NOMO-1 treated with DMSO at 0.1 percent for 48 hours (cell line): ENCODE measurements around the gene KLF1.
"Not testable (repeated sequence)": the region's sequence is repeated elsewhere in the genome, so short reads cannot be mapped to it uniquely, and the experiment has no call there.

Experiments
- DNase-seq: peaks from one replicate; lab custom pipeline; 2025; ENCODE audit not compliant: unreplicated experiment; lab: John Stamatoyannopoulos, UW

Gene KLF1

DNA sequence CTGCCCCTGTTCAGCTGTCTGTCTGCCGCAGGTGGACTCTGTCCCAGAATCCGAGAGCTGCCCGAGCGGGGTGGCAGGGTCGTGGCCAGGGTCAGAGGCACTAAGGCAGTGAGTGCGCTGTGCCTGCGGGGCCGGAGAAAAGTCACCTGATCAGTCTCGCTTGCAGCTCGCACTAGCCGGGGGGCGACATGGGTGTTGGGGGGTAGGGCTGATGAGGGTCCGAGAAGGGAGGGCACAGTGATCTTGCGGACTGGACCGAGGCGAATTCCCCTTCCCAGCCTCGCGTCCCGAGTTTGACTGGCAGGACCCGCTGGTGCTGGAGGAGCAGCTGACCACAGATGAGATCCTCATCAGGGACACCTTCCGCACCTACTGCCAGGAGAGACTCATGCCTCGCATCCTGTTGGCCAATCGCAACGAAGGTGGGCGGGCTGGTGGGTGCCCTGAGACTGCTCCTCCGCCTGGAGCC, 4.6 kb upstream of the KLF1 start:
- no peak for DNase-seq

DNA sequence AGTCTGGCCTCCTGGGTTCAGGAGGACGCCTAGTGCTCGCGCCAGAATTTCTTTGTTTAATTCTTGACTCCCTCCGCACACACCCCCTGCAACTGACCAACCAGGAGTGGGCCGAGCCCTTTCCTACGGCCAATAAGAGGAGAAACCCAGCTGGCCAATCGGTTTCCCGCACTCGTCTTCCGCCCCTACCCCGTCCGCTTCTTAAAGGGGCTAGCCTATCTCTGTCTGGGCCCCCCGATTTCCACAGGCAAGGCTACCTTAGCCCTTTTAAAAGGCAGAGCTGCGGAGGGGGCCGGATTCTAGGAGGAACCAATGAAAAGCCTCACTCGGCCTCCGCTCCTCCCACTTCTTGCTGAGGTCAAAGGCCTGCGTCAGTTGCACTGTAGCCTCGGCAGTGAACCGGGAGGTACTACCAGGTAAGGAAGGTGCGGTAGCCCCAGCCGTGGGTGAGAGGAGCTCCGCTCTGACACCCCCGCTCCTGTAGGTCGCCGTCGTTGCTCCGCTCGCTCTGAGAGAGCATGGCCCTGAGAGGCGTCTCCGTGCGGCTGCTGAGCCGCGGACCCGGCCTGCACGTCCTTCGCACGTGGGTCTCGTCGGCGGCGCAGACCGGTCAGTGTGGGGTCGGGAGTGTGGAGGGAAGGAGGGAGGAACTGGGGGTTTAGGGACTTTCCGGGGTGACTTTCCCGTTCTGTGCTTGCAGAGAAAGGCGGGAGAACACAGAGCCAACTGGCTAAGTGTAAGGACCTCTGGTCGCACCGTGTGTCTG, 4.0 kb upstream of the KLF1 start, which contains the start of gene GCDH:
Gene GCDH (plus strand): TSS at position 374 of the 766 bp plus-strand sequence. CDS start 145 bp downstream, at position 519.
- DNase-seq = peak; percentile 100

DNA sequence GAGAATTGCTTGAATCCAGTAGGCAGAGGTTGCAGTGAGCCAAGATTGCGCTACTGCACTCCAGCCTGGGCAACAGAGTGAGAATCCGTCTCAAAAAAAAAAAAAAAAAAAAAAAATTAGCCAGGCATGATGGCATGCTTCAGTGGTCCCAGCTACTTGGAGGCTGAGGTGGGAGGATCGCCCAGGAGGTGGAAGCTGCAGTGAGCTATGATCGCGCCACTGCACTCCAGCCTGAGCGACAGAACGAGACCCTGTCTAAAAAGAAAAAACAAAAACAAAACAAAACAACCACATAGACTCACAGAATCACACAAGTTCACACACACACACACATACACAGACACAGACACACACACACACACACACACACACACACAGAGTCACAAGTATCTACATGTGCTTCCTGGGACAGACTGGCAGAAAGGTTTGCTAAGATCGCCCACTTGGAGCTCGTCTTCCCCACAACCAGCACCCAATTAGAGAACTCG, 3.3 kb upstream of the KLF1 start:
- not testable (repeated sequence) for DNase-seq

DNA sequence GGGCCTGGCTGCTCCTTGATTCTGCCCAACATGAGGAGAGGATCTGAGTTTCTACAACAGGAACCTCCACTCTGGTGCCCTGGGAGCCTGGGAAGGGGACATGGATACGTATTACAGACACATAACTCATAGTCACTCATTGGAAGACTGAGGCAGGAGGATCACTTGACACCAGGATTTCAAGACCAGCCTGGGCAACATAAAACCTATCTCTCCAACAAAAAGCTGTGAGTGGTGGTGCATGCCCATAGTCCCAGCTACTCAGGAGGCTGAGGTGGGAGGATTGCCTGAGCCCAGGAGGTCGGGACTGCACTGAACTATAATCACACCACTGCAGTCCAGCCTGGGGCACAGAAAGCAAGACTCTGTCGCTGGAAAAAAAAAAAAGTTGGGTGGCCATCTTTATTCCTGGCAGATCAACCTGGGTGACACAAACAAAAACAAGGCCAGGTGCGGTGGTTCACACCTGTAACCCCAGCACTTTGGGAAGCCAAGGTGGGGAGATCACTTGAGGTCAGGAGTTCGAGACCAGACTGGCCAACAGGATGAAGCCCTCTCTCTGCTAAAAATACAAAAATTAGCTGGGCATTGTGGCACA, 1.1 kb upstream of the KLF1 start:
- DNase-seq = no peak

DNA sequence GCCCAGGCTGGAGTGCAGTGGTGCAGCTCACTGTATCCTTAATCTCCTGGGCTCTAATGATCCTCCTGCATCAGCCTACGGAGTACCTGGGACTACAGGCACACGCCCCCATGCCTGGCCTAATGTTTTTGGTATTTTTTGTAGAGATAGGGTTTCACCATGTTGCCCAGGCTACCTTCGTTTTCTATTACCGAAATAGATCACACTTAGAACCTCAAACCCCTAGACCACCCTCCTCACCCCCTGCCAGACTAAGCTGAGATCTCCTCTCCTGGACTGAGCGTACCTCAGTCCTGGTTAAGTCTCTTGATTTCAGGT, 391 bp downstream of the KLF1 start:
- DNase-seq = no peak

DNA sequence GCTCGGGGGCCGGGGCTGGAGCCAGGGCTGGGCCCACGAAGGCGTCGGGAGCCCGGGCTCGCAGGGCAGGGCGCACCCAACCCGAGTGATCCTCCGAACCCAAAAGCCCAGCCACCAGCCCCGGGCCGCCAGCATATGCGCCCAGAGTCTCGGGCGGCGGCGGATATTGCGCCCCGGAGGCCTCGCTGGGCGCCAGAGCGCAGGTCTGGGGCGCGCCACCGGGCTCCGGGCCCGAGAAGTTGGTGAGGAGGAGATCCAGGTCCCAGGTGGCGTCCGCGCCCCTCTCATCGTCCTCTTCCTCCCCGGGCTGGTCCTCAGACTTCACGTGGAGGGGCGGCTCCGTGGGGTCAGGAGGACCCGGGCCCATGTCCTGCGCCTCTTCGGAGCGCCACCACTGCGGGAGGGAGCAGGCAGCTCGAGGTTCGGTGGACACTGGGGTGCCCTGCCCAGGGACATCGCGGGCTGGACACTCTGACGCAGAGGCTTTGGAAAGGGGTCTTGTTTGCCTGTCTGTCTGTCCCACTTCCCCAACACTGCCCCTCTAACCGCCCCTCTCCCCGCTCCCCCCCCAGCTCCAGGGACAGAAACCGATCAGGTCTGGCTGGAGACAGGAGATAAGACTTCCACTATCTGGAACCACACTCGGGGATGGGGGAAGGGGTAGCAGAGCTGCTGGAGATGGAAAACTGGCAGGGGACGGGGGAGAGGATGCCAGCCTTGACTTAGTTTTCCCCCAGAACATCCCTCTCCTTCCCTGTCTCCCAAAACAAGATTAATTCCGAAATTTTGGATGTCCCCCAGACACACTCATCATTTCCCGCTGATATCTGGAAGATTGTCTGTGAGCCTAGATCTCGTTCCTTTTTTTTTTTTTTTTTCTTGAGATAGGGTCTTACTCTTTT, 1.0 kb downstream of the KLF1 start:
- no peak for DNase-seq

DNA sequence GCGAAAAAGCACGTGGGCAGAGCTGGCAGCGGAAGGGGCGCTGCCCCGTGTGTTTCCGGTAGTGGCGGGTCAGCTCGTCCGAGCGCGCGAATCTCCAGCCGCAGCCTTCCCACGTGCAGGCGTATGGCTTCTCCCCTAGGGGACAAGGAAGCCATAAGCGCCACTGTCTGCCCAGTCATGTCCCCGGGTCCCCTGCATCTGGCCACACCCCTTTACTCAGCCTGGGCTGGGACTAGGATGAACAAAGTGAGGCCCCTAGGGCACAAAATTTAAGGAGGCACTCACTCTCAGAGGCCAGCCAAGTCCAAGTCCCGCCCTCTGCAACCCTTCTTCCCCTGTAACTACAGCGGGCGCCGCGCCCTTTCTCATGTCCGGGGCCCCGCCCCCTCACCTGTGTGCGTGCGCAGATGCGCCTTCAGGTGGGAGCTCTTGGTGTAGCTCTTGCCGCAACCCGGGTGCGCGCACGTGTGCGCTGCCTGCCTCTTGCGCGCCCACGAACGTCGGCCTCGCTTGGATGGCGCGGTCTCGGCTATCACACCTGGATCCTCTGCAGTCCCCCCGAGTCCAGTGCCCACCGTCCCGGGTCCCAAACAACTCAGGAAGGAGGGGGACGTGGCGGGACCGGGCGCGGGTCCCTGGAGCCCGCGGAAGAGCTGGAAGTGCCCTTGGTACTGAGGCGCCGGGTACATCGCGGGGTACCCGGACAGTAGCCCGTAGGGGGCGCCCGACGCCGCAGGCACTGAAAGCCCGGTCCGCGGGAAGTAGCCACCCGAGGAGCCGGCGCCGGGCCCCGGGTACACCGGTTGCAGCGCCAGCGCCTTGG, 1.9 kb downstream of the KLF1 start:
- peak; percentile 58 for DNase-seq

DNA sequence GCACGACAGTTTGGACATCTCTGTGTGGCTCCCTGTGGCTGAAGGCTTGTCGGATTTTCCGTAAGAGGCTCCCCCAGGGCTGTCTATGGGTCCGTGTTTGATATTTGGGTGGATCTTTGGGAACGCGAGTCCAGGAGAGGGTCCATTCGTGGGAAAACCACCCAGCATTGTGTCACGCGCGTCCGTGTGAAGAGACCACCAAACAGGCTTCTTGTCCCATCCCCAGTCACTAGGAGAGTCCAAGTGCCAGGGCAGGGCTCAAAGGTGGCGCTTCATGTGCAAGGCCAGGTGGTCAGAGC, 2.4 kb downstream of the KLF1 start:
- no peak for DNase-seq

DNA sequence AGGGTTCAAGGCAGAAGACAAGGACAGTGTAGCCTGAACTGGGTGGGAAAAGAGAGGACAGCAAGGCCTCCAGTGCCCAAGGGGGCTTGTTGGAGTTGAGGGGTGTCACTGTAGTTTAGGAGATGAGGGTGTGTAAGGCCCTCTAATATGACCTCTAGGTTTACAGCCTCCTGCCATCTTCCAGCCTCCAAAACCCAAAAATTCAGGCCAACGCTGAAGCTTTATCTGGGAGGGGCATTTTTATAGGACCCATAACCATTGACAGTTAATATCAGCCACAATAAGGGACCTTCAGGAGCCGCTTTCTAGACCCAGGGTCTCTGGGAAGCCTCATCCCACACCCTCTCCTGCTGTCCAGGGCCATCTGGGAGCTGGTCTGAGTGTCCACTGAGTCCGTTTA, 2.8 kb downstream of the KLF1 start:
- DNase-seq = no peak

DNA sequence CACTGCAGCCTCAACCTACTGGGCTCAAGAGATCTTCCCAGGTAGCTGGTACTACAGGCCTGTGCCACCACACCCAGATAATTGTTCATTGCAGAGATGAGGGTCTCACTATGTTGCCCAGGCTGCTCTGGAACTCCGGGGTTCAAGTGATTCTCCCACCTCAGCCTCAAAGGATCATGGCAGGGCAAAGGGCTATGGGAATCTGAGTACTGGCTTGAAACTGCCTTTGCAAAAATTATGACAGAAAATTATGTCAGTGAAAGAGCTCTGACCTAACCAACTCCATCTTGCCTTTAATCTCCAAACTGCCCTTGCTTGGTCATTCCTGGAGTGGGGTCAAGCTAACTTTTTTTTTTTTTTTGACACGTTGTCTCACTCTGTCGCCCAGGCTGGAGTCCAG, 4.4 kb downstream of the KLF1 start:
- DNase-seq = no peak

DNA sequence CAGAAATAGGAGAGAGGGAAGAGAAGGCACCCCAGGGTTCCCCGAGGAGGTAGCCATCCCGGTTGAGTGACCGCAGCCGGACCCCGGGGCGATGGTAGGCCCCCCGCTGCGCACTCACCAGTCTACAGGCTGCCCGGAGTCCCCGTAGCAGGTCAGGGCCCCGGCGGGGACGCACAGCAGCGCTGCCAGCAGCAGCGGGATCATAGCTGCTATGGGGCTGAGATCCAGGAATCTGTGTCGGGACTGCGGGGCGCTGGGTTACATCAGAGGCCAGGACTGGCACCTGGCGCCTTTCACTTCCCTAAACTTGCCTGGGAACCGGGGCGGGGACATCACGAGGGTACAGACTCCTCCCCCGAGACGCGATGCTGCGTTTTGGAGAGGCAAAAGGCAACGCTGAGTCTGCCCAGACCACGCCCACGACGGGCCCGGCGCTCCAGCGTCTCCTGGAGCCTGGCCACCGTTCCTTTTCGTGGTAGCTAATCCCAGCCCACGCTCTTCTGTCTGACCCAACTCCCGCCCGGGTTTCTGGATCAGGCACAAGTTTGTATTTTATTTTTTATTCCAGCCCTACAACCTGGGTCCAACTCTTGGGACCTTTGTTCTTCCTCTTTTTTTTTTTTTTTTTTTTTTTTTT, 5.7 kb downstream of the KLF1 start, which contains the start of gene DNASE2:
Gene DNASE2 (minus strand): TSS at position 278 of the 637 bp plus-strand sequence. CDS start 74 bp downstream, at position 204.
- peak; percentile 97 for DNase-seq

DNA sequence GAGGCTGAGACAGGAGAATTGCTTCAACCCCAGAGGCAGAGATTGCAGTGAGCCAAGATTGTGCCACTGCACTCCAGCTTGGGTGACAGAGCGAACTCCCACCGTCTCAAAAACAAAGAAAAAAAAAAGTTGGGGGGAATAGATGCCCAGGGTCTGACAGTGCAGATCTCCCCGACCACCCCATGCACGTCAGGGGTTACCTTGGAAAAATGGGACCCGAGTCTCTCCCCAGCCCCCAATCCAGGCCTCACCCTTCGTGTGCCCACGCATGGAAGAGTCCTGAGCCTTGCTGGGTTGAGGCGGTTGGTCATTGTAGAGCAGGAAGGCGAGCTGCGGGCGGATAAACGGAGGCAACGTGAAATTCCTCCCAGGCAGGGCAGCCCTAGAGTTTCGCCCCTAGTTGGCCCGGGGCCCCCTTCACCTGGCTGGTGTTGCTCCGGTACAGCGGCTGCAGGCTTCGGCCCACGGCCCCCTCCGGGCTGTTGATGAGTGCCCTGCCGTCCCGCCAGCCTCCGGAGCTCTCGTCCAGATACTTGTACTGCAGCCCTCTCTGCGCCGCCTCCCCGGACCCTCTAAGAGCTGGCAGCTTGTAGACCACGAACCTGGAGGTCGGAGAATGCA, 6.3 kb downstream of the KLF1 start:
- DNase-seq = no peak

DNA sequence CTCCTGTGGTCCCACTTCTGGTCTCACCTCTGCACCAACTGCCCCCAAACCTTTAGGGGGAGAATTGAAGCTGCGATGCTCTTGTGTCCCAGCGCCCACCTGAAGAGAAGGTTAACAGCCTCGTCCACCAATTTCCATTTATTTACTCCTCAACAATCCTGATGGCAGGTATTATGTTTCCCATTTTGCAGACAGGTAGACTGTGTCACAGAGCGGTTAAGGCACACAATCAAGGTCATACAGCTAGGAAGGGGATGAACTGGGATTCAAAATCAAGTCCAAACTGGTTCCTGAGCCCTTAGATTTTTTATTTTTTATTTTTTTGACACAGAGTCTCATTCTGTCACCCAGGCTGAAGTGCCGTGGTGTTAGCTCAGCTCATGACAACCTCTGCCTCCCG, 11.9 kb downstream of the KLF1 start:
- DNase-seq = no peak

DNA sequence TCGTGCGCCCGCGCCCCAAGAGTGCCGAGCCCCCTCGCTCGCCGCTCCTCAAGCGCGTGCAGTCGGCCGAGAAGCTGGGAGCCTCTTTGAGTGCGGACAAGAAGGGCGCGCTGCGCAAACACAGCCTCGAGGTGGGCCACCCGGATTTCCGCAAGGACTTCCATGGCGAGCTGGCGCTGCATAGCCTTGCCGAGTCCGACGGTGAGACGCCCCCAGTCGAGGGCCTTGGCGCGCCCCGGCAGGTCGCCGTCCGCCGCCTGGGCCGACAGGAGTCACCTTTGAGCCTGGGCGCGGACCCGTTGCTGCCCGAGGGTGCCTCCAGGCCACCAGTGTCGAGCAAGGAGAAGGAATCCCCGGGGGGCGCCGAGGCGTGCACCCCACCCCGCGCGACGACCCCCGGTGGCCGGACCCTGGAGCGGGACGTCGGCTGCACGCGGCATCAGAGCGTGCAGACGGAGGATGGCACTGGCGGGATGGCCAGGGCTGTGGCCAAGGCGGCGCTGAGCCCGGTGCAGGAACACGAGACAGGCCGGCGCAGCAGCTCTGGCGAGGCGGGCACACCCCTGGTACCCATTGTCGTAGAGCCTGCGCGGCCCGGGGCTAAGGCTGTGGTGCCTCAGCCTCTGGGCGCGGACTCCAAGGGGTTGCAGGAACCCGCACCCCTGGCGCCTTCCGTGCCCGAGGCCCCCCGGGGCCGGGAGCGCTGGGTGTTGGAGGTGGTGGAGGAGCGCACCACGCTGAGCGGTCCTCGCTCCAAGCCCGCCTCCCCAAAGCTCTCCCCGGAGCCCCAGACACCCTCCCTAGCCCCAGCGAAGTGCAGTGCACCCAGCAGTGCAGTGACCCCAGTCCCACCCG, 12.9 kb downstream of the KLF1 start:
- no peak for DNase-seq

DNA sequence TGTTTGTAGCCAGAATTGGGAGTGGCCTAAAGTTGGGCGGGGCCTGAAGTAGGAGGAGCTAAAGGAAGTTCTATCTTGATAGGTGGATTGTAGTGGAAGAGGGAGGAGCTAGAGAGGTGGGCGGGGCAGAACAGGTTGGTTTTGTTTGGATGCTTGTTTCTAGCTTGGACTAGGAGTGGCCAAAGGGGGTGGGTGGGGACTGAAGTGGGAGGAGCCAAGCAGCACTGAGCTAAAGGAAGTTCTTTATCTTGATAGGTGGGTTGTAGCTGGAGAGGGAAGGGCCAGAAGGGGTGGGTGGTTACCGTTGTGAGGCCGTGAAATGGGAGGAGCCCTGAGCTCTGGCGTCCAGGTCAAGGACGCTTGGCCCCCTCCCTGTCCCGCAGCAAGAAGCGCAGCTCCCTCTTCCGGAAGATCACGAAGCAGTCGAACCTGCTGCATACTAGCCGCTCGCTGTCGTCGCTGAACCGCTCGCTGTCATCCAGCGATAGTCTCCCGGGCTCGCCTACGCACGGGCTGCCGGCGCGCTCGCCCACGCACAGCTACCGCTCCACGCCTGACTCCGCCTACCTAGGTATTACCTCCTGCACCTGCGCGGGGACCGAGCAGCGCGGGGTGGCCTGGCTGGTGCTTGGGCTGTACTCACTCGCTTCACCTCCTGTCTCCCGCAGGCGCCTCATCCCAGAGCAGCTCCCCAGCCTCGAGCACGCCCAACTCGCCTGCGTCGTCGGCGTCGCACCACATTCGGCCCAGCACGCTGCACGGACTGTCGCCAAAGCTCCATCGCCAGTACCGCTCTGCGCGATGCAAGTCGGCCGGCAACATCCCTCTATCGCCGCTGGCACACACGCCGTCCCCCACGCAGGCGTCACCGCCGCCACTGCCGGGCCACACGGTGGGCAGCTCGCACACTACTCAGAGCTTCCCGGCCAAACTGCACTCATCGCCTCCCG, 13.8 kb downstream of the KLF1 start:
- DNase-seq = no peak

DNA sequence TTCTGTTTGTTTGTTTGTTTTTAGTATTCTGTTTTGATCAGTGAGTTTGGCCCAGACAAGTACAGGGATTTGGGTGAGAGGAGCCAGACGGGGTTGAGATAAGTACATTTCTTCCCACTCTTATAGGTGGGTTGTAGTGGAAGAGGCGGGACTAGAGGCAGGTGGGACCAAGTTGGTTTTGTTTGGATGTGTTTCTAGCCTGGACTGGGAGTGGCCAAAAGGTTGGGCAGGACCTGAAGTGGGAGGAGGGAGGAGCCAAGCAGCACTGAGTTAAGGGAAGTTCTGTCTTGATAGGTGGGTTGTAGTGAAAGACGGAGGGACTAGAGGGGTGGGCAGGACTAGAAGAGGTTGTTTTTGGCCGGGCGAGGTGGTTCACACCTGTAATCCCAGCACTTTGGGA, 14.7 kb downstream of the KLF1 start:
- DNase-seq = no peak

DNA sequence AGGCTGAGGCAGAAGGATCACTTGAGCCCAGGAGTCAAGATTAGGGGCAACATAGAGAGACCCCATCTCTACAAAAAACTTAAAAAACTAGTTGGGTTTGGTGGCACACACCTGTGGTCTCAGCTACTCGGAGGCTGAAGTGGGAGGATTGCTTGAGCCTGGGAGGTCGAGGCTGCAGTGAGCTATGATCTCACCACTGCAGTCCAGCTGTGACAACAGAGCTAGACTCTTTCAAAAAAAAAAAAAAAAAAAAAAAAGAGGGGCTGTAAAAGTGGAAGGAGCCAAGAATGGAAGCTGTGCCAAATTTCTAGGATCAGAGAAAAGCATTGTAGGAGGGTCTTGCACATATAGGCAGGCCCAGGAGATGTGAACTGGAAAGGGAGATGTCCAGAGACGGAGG, 15.3 kb downstream of the KLF1 start:
- DNase-seq = no peak
